Mesodermal cell (in vitro differentiated cells): ENCODE data around the gene ANKS6.
A peak's percentile ranks its signal among the peaks of the same experiment; 100 is the strongest.

Experiments
- H3K27ac ChIP-seq: 2 replicates; pipeline ENCODE4 v1.7.0; 2013; ENCODE audit warnings: mild to moderate bottlenecking, low read depth, low read length, moderate library complexity; ENCODE audit not compliant: severe bottlenecking
- H3K36me3 ChIP-seq: 2 replicates; pipeline ENCODE4 v1.7.1; 2013; ENCODE audit warnings: mild to moderate bottlenecking, low read length, moderate library complexity; ENCODE audit not compliant: control insufficient read depth, insufficient read depth
- H3K4me1 ChIP-seq: one replicate; pipeline ENCODE4 v1.7.1; 2013; ENCODE audit warnings: mild to moderate bottlenecking, low read length; ENCODE audit not compliant: insufficient read depth, control insufficient read depth, poor library complexity, severe bottlenecking
- H3K4me3 ChIP-seq: 2 replicates; pipeline ENCODE4 v1.7.0; 2013; ENCODE audit warnings: low read length, control low read depth, mild to moderate bottlenecking; ENCODE audit not compliant: insufficient read depth, poor library complexity, severe bottlenecking; ENCODE audit errors: extremely low read depth
- H3K9me3 ChIP-seq: 2 replicates; pipeline ENCODE4 v1.7.1; 2013; ENCODE audit warnings: mild to moderate bottlenecking, low read length, moderate library complexity; ENCODE audit not compliant: control insufficient read depth
- WGBS, 2 experiments: methylation state at CpG; one replicate each; pipeline ENCODE4 v1.1.5; 2013; ENCODE audit warnings: missing lambda C conversion rate in 2 of 2; ENCODE audit not compliant: insufficient coverage in 2 of 2; 5-methylcytosine and 5-hydroxymethylcytosine counted together

Gene ANKS6

DNA sequence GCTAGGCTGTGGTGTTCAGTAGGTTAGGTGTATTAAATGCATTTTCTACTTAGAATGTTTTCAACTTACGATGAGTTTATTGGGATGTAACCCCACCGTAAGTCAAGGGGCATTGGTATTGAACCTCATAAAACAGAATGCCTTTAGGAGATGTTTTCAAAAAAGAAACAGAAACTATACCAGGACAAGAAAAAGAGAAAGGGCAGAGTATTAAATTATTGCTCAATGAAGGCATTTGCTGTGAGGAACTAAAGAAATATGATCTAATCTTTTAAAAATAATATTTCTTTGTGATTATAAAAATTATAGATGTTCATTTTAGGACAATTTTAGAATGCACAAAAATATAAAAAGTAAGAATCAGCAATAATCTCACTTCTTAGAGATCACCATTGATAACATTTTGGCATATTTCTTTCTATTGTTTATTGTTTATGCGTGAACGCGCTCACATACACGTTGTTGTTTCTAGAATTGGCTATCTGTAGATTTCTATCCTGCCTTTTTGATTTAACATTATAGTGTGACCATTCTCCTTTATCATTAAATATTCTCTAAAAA, 19.1 kb upstream of the ANKS6 start:
- H3K4me1 ChIP-seq: peaks cover 2% of the 10 kb centered on the region
- no peaks in the 10 kb centered on the region for H3K36me3 ChIP-seq
- no peaks in the 10 kb centered on the region for H3K9me3 ChIP-seq
- H3K4me3 ChIP-seq: no peak overlapping the region
- H3K27ac ChIP-seq: no peak overlapping the region
- WGBS, 2 experiments: no CpG with 5 or more reads among the region's 6 CpGs

DNA sequence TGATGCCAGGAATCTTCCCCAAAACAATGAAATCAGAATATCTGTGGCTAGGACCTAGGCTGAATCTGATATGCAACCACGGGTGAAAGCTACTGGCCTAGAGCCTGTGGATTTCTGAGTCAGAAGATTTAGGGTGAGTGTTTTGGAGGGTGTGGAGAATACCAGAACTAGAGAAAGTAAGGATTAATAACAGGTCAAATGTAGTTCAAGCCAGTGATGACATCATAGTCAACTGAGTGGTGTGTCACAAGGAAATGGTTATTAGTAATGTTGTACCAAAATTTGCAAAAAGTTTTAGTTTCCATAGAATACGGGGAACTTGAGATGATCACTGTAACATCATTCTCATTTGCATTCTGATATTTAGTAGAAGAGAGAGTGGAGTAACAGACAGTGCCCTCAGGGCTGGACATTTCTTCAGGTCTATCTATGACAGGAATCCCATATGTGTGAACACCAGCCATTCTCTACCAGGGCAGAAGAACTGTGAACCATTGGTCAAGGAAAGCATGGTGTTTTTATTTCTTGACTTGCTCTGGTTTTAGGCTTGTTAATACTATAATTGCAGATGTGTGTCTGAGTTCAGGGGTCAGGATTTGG, 14.8 kb upstream of the ANKS6 start:
- H3K27ac ChIP-seq: no peak overlapping the region
- no peaks in the 10 kb centered on the region for H3K36me3 ChIP-seq
- H3K4me1 ChIP-seq: peaks cover 14% of the 10 kb centered on the region
- H3K9me3 ChIP-seq: no peaks in the 10 kb centered on the region
- 89 to 100% methylated on average over 1 of the region's 2 CpGs for WGBS, 2 experiments
- H3K4me3 ChIP-seq: no peak overlapping the region

DNA sequence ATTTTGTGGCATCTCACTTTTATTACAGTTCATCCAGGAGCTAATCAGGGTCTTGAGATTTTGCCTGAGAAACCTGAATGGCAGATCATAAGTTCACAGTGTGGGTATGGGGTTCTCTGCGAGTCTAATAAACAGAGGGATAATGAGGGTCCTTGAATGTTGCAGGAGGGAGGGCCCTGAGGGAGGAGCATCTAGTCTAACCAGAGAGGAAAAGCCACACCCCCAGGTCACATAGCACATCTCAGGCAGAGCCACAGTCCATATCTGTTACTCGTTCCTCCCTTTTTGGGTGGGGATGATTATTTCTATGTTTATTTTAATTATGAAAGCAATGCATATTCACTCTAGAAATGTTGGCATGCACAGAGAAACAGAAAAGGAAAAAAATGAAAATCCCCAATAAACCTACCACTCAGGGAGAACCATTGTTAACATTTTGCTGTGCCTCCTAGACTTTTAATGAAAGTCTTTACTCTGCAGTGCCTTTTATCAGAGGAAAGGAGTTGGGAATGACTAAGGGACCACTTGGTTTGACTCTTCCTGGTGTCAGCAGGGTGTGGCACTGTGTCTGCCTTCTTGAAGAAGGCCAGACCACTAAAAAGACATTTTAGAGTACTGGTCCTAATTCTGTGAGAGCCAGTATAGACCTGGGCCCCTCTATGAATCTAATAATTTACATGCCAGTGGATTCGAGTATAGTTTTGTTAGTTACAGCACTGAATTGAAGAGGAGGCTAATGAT, 13.9 kb upstream of the ANKS6 start:
- H3K4me3 ChIP-seq: no peak overlapping the region
- no peak overlapping the region for H3K27ac ChIP-seq
- WGBS, 2 experiments: 40 to 93% methylated on average over 1 of the region's 3 CpGs

DNA sequence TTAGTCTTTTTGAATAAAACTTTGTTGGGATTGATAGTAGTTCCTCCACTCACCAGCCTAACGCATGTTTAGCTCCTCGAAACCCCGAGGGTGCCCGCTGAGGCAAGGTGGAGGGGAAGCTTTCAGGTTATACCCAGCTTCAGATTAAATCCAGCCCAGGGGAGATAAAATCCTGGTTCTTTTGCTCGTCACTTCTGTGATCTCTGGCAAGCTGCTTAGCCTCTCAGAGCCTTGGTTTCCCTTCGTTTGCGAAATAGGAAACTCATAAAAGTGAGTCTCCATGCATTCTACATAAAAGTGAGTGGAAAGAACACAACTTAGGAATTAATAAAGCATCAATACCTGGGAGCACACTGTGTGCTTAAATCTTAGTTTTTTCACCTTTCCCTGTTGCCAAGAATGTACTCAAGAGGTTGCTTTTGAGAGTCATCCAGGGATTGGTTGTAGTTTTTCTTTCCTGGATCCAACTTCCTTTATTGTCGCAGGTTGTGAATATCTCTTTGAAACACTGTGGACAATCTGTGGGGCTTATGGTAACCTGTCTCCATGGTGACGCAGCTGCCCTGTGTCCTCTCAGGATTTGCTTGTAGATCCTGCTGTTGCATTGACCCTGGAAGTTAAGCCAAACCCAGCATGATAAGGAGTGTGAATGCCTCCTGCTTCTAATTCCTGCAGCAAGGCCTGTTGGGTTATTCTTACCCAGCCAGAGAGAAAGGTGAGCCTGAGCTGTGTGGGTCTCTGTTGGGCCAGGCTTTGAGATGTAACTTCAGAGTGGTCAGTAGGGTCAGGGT, 13.2 kb upstream of the ANKS6 start:
- Histone ChIP-seq H3K9me3 (no peaks in the 10 kb centered on the region), H3K4me1 (peaks cover 14% of the 10 kb centered on the region), H3K36me3 (no peaks in the 10 kb centered on the region), H3K27ac (no peak overlapping the region), H3K4me3 (no peak overlapping the region)
- 90 to 92% methylated on average over 7 to 8 of the region's 9 CpGs for WGBS, 2 experiments

More for the DNA sequence above, 13.9 kb upstream of the ANKS6 start:
- peaks cover 14% of the 10 kb centered on the region for H3K4me1 ChIP-seq
- no peaks in the 10 kb centered on the region for H3K9me3 ChIP-seq
- H3K36me3 ChIP-seq: no peaks in the 10 kb centered on the region

DNA sequence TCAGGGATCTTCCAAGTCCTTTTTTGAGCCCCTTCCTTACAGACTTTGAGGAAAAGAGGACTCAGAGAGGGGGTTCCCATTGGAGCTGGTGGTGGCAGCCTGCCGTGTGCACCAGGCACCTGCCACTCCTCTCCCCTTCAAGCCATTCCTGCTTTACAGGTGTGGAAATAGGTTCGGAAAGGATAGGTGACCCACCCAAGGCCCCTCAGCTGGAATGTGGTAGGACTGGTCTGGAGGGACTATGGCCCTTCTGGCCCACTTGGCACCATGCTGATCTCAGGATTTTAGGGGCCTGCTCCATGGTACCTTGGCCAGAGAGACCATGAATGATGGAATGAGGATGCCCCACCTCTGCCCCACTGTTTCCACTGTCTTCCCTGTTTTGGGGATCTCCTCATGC, 12.5 kb upstream of the ANKS6 start:
- Histone ChIP-seq H3K9me3 (no peaks in the 10 kb centered on the region), H3K27ac (no peak overlapping the region), H3K4me3 (no peak overlapping the region), H3K4me1 (peaks cover 14% of the 10 kb centered on the region), H3K36me3 (no peaks in the 10 kb centered on the region)
- WGBS, 2 experiments: 67% methylated on average over 1 of the region's 2 CpGs; no CpG with 5 or more reads in 1 of the 2 experiments

DNA sequence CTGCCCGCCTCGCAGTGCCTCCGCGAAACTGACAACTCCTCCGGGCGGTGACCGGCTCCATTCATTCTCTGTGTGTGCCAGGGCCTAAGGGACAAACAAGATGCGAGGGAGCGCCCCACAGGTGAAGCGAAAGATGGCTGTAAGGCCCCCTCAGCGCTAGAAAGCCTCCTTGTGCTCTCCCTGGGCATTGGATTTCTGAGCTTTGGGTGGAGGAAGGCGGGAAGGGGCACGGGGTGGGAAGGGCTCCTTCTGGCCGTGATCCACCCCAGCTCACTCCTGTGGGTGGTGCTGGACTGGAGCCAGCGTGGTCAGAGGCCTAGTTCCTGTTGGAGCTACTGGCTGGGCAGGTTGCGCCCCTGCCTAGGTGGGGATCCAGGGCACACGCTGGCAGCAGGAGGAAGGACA, 12.1 kb upstream of the ANKS6 start:
- H3K4me3 ChIP-seq: peak overlapping the region; percentile 41
- peaks cover 14% of the 10 kb centered on the region for H3K4me1 ChIP-seq
- no peaks in the 10 kb centered on the region for H3K36me3 ChIP-seq
- H3K27ac ChIP-seq: no peak overlapping the region
- H3K9me3 ChIP-seq: no peaks in the 10 kb centered on the region
- WGBS, 2 experiments: 76 to 77% methylated on average over 12 to 13 of the region's 17 CpGs

DNA sequence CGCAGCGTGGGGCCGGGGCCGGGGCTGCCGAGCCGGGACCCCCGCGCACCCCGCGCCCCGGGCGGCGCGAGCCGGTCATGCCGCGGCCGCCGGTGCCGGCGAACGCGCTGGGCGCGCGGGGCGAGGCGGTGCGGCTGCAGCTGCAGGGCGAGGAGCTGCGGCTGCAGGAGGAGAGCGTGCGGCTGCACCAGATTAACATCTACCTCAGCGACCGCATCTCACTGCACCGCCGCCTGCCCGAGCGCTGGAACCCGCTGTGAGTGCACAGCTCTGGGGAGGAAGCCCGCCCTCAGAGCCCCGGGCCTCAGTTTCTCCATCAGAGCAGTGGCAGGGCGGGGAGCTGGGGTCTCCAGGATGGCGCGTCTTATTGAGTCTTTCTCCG, 11.4 kb upstream of the ANKS6 start:
- peak overlapping the region; percentile 41 for H3K4me3 ChIP-seq
- no peaks in the 10 kb centered on the region for H3K9me3 ChIP-seq
- WGBS, 2 experiments: 0 to 1% methylated on average over 25 to 34 of the region's 46 CpGs
- peaks cover 14% of the 10 kb centered on the region for H3K4me1 ChIP-seq
- no peaks in the 10 kb centered on the region for H3K36me3 ChIP-seq
- no peak overlapping the region for H3K27ac ChIP-seq

DNA sequence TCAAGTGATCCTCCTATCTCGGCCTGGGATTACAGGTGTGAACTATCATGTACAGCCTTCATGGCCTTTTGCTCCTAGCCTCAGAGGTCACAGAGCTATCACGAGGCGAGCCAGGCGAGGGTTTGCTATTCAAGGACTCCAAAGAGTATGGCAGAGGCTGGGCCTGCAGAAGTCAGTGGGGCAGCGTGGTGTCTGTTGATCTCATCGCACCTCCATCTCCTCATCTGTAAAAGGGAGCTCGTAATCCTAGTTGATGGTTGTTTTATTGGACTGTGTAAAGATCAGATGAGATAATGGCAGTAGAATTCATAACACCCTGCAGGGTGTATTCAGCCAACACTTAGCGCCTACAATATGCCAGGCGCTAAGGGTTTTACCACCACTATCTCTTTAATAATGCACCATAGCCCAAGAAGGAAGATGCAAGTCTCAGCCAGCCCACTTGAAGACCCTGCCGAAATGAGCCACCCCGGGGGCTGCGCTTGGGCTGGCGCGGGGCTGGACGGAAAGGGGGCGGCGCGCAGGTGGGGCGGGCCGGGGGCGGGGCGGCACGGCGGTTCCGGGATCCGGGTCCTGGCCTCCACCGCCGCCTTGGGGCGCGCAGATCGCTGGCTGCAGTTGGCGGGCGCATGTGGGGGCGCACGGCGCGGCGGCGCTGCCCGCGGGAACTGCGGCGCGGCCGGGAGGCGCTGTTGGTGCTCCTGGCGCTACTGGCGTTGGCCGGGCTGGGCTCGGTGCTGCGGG, 10.9 kb upstream of the ANKS6 start, which contains the start of gene GALNT12:
GALNT12 (plus strand) TSS at position 601 of the 744 bp plus-strand sequence; CDS start at position 630, 29 bp downstream.
- H3K27ac ChIP-seq: no peak within 1 kb of the TSS
- H3K4me3 ChIP-seq: peak within 1 kb of the TSS; percentile 41
- H3K36me3 ChIP-seq: no peaks in the 10 kb centered on the region
- H3K4me1 ChIP-seq: peaks cover 14% of the 10 kb centered on the region
- 10 to 14% methylated on average over 33 to 50 of the region's 51 CpGs for WGBS, 2 experiments
- no peaks in the 10 kb centered on the region for H3K9me3 ChIP-seq

DNA sequence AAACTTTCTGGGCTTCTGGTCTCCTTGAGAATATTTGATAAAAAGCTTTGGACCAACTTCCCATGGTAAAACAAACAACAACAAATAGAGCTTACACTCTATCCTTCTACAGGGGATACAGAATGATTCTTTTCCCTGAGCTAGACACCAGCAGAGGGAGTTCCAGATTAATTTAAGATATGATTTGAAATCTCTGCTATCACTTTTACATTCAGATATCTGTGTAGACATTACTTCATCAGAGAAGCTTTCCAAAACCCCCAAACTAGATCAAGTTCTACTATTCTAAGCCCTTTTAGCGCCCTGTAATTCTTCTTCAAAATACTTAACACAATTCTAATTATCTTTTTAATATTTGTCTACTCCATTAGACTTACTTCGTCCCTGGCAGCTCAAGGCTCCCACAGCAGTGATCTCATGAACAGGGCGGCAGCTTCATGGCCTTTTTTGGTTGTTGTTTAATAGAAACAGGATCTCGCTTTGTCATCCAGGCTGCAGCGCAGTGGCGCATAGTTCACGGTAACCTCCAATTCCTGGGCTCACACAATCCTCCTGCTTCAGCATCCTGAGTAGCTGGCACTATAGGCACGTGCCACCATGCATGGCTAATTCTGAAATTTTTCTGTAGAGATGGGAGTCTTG, 10.2 kb upstream of the ANKS6 start:
- WGBS, 2 experiments: 85 to 92% methylated on average over 6 of the region's 8 CpGs
- no peak overlapping the region for H3K4me3 ChIP-seq
- H3K27ac ChIP-seq: no peak overlapping the region
- peaks cover 14% of the 10 kb centered on the region for H3K4me1 ChIP-seq
- H3K36me3 ChIP-seq: no peaks in the 10 kb centered on the region
- H3K9me3 ChIP-seq: no peaks in the 10 kb centered on the region
